Endometrium (tissue), 2 donors: ENCODE results near the gene DCUN1D2.
"Not testable (repeated sequence)": the region's sequence is repeated elsewhere in the genome, so short reads cannot be mapped to it uniquely, and the experiment has no call there.

Source experiments
- FAIRE-seq: peaks from 2 replicates; lab custom pipeline; 2012; peaks lifted over from hg19 to GRCh38; lab: Jason Lieb, UNC
- donor health status: control.
- donor health status: control.

DCUN1D2 gene

DNA sequence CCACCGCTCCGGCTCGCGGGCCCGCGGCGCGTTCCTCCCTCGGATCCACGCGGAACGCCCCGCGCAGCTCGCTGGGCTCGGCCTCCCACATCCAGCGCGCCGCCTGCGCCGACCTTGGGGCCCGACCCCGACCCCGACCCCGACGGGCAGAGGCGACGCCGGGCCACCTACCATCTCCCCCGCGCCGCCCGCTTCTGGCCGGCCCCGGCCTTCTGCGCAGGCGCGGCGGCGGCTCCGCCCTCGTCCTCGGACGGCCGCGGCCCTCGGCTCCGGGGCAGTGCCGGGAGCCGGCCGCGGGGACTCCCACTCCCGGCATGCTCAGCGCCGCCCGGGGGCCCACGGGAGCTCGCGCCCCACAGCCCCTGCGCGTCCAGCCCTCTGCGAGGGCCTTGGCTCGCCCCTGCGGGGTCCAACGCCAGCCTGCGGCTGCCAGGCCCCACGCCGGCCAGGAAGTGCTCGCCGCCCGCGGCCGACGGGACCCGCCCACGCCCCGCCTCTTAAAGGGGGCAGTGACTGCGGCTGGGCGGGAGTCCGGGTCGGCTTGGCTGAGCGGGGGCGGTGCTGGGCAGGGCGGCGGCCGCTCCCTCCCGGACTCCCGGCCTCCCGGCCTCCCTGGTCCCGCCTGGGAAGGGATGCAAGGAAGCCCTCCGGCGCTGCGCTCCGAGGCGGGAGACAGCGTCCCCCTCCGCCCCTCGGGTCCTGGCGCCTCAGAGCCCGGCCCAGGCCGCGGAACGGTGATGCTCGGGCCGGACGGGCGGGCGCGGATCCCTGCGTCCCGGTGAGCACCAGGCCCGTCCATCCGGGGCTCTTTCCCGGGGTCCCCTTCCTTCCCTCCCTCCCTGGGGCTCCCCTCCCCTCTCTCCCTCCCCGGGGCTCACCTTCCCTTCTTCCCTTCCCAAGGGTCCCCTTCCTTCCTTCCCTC, at the start of gene DCUN1D2:
TSS of gene DCUN1D2 (minus strand) at position 216 of the 922 bp plus-strand sequence. CDS start at position 174, 42 bp downstream.
- FAIRE-seq = no peak

DNA sequence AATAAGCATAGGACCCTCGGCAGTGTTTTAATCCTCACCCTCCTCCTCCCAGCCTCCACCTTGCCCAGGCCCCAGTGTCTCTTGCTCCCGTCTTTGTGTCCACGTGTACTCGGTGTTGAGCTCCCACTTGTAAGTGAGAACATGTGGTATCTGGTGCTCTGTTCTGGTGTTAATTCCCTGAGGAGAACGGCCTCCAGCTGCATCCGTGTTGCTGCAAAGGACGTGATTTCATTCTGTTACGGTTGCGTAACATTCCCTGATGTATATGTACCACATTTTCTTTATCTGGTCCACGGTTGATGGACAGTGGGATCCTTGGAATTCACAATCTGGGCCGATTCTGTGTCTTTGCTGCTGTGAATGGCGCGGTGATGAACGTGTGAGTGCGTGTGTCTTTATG, 49.3 kb upstream of the DCUN1D2 start:
- FAIRE-seq = no peak

DNA sequence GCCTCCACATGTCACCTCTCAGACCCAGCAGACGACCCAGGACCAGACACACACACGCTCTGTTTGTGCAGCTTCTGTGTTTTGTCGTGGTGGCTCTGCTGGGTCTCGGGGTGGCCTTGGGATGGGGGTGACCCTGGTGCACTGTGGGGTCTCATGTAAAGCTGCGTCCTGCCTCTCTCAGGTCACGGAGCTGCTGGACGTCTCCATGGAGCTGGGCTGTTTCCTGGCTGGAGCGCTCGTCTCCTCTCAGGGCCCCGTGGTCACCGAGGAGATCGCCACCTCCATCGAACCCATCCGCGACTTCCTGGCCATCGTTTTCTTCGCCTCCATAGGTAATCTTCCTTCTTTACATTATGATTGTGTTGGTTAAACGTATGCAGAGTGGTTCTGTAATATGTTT, 48.7 kb upstream of the DCUN1D2 start:
- FAIRE-seq = no peak

DNA sequence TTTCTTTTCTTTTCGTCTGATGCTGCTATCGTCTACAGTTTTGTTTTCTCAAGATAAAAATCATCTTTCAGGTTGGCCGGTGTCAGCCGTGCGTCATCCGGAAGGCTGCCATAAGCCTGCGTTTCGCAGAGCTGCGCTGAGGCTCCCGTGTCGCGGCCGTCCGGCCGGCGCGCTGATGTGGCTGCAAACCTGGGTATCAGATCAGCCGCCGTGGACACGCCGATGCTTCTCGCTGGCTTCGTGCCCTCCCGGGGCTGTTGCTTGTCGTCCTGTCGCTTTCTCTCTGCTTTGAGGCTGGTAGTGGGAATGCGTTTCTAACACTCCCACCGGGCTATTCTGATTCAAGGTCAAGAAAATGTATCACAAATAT, 48.2 kb upstream of the DCUN1D2 start:
- FAIRE-seq = no peak

DNA sequence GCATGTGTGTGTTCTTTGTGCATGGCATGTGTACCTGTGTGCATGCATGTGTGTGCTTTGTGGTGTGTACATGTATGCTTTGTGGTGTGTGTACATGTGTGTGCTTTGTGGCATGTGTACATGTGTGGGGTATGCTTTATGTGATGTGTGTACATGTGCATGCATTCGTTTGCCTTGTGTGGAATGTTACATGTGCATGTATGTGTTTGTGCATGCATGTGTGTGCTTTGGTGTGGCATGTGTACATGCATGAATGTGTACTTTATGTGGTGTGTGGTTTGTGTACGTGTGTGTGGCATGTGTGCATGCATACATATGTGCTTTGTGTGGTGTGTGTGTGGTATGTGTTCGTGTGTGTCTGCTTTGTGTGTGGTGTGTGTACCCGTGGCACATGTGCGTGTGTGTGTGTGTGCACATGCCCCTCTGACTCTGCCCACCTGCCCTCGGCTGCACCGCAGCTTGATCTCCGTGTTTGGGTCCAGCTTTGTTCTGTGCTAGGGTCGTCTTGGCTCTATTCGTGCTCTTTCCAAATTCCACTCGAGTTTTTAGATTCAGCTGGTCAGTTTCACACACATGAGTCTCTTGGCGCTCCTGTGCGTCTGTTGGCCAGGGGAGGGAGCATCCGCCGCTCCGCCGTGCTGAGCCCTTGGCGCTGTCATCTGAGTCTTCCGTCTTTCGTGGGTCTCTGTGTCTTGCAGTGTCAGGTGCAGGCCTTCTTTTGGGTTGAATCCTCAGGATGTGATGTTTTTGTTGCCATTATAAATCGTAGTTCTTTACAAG, 47.6 kb upstream of the DCUN1D2 start:
- FAIRE-seq = no peak

DNA sequence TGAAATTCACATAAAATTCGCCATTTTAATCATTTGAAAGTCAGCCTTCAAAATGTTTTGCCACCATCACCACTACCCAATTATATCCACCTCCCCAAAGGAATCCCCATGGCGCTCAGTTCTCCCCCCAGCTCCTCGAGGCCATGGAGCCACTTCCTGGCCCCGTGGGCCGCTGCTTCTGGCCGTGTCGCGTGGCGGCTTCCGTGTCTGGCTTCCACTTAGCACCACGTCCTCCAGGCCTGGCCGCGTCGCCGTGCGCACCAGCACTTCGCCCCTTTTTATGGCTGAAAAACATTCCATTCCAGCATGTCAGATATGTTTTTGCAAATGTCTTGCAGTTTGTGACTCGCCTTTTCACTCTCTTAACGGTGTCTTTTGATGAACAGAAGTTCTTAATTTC, 46.7 kb upstream of the DCUN1D2 start:
- no peak for FAIRE-seq

DNA sequence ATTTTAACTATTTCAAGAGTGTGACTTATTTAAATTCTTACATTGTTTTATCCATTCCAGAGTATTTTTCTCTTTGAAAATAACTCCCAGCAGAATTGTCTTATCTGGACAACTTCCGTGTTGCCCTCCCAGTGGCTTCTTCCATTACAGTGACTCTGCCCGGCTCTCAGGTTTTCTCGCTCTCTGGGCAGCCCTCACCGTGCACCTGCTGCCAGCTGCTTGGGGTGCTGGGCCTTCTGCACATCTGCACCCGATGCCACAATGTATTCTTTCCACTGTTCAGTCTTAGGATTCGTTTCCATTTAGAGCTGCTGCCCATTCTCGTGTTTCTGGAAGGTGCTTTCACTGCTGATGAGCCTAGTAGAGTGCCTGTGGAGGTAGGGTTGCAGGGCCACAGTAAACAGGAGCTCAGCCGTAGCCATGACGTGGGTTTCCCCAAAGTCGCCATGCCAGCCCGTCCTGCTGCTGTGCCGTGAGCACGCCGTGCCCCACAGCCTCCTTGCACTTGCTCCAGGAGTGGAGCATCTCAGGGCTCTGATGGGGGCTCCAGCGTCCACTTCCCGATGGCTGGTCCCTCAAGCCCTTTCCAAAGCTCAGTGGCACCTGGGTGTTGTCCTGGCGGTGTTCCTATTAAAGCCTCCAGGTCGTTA, 46.1 kb upstream of the DCUN1D2 start:
- no peak for FAIRE-seq

DNA sequence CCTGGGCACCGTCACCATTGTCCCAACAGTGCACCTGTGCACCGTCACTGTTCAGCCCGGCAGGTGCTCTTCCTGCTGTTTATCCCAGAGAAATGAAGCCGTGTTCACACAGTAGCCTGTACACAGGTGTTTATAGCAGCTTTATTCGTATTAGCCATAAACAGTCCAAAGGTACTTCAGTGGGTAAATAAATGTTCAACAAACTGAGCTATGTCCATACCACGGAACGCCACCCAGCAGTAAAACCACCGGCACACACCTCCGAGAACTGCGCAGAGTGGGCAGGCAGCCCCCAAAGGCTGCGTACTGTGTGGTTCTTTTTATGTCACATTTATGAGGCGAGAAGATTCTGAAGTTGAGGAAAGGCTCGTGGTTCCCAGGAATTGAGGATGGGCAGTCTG, 44.9 kb upstream of the DCUN1D2 start:
- no peak for FAIRE-seq

DNA sequence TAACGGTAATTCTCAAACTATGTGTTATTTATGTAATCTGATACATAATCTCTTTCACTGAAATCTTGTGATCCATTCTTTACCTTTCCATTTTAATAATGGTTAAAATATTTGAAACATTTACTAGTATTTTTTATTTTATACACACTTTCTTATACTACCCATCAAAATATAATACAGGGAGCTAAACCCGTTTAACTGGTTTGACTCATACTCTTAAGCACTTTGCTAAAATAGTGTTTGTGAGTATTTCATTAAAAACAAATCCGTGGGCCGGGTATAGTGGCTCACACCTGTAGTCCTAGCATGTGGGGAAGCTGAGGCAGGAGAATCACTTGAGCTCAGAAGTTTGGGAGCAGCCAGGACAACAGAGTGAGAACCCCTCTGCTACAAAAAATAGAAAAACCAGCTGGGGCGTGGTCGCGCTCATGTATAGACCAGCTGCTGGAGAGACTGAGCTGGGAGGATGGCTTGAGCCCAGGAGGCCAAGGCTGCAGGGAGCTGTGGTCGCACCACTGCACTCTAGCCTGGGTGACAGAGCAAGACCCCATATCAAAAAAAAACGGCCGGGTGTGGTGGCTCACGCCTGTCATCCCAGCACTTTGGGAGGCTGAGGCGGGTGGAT, 43.8 kb upstream of the DCUN1D2 start:
- no peak for FAIRE-seq

DNA sequence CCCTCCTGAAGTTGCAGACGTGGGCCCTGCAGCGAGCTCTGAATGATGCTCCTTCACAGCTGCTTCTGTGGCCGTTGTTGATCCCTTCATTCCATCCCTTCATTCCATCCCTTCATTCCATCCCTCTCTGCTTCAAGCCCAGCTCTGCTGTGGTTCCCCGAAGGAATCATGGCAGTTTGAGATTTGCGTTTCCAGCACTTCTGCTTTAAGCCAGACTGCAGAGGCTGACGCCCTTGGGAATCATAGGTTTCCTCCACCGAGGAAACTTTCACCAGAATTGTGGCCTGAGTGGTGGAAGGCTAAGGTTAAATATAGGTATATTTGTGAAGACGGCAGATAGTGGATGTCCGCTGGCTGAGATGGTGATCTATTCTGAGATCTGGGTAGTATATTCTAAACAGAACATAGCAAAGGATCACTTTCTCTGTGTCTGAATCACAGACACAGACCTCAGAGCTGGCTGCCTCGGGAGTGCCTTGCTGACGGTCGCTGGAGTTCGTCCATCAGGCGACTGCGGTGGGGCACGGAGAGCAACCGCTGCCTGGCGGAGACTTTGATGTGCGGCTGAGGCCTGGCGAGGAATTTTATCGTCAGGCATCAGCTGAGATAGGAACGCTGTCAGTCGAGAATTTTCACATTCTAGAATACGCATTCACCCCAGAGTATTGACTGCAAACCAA, 42.8 kb upstream of the DCUN1D2 start:
- FAIRE-seq = no peak

DNA sequence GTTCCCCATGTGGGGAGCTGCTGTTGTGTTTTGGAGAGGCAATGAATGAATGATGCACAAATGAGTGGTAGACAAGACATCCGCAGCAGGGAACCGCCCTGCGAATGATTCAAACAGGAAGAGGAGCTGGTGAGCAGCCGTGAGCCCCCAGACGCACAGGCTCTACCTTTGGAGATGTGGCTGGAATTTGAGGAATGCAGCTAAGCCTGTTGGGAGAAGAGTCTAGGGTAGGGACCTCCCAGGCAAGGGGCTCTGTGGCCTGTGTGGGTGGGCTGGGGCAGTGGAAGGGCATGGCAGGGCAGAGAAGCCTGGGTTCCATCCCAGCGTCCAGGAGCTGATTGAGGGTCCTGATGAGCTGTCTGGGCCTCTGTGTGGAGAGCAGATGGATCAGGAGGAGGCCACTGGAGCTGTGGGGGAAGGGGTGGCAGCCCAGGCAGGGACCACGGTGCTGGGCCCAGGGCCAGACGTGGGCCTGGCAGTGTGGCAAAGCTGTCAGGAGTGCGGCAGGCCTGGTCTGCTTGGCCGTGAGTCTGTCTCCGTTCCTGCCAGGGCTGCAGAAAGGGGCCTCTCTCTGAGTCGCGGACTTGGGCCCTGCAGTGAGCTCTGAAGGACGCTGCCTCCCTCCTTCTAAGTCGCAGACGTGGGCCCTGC, 41.8 kb upstream of the DCUN1D2 start:
- FAIRE-seq = no peak

DNA sequence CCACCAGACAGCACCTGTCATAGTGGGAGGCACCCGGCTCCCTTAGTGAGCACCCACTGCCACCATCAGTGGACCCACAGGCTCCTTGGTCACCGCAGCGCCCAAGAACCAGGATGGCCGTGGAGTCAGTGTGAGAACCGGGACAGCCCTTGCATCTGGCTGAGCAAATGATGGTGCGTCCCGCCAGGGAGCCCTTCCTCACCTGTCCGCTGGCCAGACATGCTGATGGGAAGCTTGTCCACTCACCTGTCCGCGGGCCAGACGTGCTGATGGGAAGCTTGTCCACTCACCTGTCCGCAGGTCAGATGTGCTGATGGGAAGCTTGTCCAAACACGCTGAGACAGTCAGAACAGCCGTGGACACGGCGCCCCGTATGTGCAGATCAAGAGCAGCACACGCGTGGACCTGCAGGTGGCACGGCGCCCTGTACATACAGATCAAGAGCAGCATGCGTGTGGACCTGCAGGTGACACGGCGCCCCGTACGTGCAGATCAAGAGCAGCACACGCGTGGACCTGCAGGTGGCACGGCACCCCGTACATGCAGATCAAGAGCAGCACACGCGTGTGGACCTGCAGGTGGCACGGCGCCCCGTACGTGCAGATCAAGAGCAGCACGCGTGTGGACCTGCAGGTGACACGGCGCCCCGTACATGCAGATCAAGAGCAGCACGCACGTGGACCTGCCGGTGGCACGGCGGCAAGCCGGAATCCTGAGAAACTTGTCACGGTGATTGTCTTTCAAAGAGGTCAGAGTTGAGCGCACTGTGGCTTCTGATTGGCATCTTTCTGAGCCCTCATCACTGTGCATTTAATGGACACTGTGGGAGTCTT, 40.7 kb upstream of the DCUN1D2 start:
- FAIRE-seq = no peak

DNA sequence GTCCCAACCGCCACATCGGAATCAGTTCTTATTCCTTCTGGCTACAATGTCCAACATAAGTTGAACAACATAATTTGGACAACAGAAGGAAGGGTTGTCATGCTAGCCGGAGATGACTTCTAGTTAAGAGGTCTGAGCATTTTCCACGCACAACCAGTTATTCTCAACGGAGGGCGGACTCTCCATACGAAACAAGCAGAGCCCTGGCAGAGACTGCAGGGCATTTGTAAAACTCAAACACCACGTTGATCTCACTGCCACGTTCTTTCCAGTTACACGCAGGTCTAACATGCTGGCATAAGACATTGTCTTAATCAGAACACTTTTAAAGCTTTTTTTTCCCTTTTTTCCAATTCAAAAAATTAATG, 38.3 kb upstream of the DCUN1D2 start:
- no peak for FAIRE-seq

DNA sequence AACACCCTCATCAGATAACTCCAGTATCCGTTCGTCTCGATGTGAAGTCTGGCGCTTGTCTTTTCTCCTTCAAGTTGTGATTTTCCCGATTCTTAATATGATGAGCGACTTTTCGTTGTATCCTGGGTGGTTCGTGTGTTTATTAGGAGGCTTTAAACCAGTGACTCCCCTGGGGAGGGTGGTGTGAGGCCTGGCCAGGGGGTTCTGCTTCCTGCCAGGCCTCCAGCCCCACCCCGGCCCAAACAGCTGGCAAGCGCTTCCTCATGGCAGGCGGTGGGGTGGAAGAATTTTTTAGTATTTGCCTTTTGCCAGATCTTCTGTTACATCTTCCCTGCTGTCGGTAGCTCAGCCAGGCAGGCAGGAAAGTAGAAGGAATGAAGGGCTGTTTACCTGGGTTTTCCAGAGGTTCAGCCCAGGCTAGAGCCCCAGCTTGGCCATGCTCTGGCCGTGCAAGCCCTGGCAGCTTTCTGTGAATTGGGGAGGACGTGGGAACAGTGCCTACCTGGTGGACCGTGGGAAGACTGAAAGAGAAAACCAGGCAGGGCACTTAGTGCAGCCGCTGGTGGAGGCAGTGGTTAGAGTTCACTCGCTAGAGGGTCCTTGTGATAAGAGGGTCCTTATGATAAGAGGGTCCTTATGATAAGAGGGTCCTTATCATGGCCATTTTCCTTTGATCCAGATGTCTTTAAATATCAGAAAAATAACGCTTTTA, 37.7 kb upstream of the DCUN1D2 start:
- FAIRE-seq = no peak

DNA sequence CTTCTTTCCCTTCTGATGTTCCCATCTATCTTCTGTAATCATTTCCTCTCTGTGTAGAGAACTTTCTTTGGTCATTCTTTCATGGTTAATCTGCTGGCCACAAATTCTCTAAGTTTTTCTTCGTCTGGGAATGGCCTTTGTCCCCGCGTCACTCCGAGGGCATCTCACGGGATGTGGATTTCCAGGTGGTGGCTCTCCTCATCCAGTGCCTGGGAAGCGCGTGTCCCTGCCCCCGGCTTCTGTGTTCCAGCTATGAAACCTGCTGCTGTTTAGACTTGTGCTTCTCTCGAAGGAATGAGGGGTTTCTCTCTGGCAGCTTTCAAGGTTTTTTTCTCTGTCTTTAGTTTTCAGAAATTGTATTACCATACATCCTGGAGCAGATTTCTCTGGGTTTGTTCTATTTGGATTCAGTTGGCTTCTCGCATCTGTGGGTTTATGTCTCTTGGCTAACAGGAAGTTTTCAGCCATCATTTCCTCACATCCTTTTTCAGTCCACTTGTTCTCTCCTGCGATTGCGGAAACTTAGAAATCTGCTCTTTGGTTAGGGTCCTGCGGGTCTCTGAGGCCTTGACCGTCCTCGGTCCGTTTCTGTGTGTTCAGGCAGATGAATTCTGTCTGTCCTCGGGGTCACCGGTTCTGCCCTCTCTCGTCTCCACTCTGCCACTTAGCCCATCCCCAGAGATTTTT, 36.9 kb upstream of the DCUN1D2 start:
- no peak for FAIRE-seq

DNA sequence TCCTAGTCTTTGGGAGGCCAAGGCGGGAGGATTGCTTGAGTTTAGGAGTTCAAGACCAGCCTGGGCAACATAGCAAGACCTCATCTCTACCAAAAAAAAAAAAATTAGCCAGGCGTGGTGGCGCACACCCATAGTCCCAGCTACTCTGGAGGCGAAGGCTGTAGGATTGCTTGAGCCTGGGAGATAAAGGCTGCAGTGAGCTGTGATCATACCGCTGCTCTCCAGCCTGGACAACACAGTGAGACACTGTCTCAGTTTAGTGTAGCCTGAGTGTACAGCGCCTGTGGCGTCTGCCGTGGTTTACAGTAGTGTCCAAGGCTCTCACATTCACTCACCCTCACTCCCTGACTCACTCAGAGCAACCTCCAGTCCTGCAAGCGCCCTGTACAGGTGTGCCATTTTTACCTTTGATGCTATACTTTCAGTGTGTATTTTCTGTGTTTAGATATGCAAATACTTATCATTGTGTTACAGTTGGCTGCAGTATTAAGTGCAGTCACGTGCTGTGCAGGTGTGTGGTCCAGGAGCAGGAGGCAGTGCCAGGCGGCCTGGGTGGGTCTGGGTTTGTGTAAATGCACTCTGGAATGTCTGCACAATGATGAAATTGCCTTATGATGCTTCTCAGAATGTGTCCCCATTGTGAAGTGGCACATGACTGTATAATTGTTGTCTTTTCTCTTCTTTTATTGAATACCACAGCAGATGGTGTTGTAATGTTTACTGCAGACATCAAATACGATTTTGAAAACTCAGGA, 36.1 kb upstream of the DCUN1D2 start:
- FAIRE-seq = no peak

DNA sequence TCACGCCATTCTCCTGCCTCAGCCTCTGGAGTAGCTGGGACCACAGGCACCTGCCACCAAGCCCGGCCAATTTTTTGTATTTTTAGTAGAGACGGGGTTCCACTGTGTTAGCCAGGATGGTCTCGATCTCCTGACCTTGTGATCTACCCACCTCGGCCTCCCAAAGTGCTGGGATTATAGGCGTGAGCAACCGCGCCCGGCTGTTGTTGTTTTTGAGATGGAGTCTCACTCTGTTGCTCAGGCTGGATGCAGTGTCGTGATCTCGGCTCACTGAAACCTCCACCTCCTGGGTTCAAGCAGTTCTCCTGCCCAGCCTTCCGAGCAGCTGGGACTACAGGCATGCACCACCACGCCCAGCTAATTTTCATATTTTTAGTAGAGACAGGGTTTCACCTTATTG, 31.9 kb upstream of the DCUN1D2 start:
- FAIRE-seq = not testable (repeated sequence)

DNA sequence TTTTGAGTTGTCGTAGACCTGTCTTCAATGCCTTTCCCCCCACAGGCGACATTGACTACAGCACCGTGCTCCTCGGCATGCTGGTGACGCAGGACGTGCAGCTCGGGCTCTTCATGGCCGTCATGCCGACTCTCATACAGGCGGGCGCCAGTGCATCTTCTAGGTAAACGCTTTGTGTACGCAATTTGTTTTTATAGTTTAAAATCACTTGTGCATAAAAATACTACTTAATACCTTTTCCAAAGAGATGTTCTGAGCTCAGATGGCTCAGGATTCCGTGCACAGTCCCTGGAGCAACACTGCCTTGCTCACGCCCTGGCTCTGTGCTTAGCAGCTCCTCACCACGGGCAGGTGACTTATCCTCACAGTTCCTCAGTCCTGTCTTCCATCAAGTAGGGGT, 30.1 kb upstream of the DCUN1D2 start:
- FAIRE-seq = no peak
